Lower leg skin (tissue), 4 donors: ENCODE results near the gene FFAR2. TPM values are rescaled to one million over a fixed set of nuclear protein-coding genes. Genes with fewer than 3 reads are reported as not detected.
"Not testable (repeated sequence)": the region's sequence is repeated elsewhere in the genome, so short reads cannot be mapped to it uniquely, and the experiment has no call there.

ENCODE experiments used
- DNase-seq, 2 donors: peaks; one replicate each; pipeline ENCODE4 v3.0.0-alpha.2; 2019; ENCODE audit warnings: low spot score in 2 of 2
- H3K4me3 ChIP-seq: fragments of 200-600 bp; sonication (generic); 2 replicates; pipeline ENCODE4 v1.5.1; 2017; ENCODE audit warnings: mild to moderate bottlenecking, low read depth; ENCODE audit not compliant: poor library complexity, severe bottlenecking
- CTCF ChIP-seq, 3 donors: fragments of 450-650 bp; IDR thresholded peaks; one replicate each; pipeline ENCODE4 v1.5.1; 2016; ENCODE audit warnings: antibody characterized with exemption in 3 of 3, mild to moderate bottlenecking in 3 of 3, moderate library complexity in 2 of 3
- POLR2A ChIP-seq, 2 donors: fragments of 450-650 bp; IDR thresholded peaks; one replicate each; pipeline ENCODE4 v1.6.1; 2016 to 2017; ENCODE audit warnings: antibody characterized with exemption in 2 of 2, mild to moderate bottlenecking in 1 of 2, moderate library complexity in 1 of 2
- WGBS, 2 donors: methylation state at CpG; one replicate each; pipeline ENCODE4 v1.1.5; 2018; 5-methylcytosine and 5-hydroxymethylcytosine counted together
- intact Hi-C: fragments of 100-400 bp; cut with DNase I; formaldehyde crosslinking; loops from one replicate; pipeline ENCODE4 v1.15.0; 2023; ENCODE audit warnings: low total_unique reads
- total RNA-seq, 4 donors: library from RNA; depleted of rRNA; stranded (reverse); fragments of >200 nt; gene quantifications; one replicate each; pipeline ENCODE4 v1.1.0, GENCODE V29; 2016

Gene FFAR2
- 1 to 10 TPM in 1 of 4 donors, under 1 TPM in 2, not detected in 1; 0.49 to 1.1 (median 0.55) TPM for total RNA-seq

GRCh38 chr19:35447606-35448469 lies at the start of gene FFAR2:
Gene FFAR2 (plus strand): TSS chr19:35448257. CDS start chr19:35449715, 1,458 bp downstream.
- no peak for TF ChIP-seq POLR2A (IDR thresholded peaks at IDR 0.05)
- TF ChIP-seq CTCF (IDR thresholded peaks at IDR 0.05), result no peak
- no peak for DNase-seq
- intact Hi-C loops, result no loop called here
- WGBS, 2 donors, result 72 to 83% methylated on average over 12 of the region's 12 CpGs
- H3K4me3 ChIP-seq, result no peak within 1 kb of the TSS

GRCh38 chr19:35398570-35398969 lies 49.5 kb upstream of the FFAR2 start:
- TF ChIP-seq CTCF (IDR thresholded peaks at IDR 0.05) (no peak), POLR2A (IDR thresholded peaks at IDR 0.05) (no peak)
- H3K4me3 ChIP-seq, result no peak overlapping the region
- 87 to 89% methylated on average over 12 of the region's 12 CpGs for WGBS, 2 donors
- intact Hi-C loops, result no loop called here
- DNase-seq, result peak in 1 of 2 donors; percentile 83

GRCh38 chr19:35399231-35399630 lies 48.8 kb upstream of the FFAR2 start:
- no peak for TF ChIP-seq POLR2A (IDR thresholded peaks at IDR 0.05)
- TF ChIP-seq CTCF (IDR thresholded peaks at IDR 0.05), result no peak

GRCh38 chr19:35399948-35400772 lies 47.9 kb upstream of the FFAR2 start:
- intact Hi-C loops, result no loop called here
- DNase-seq, result no peak
- 89 to 94% methylated on average over 10 of the region's 10 CpGs for WGBS, 2 donors

More at GRCh38 chr19:35399231-35399630, 48.8 kb upstream of the FFAR2 start:
- intact Hi-C loops, result no loop called here
- no peak for DNase-seq
- H3K4me3 ChIP-seq, result no peak overlapping the region
- WGBS, 2 donors, result 71 to 83% methylated on average over 4 of the region's 4 CpGs

GRCh38 chr19:35400773-35401100 lies 47.3 kb upstream of the FFAR2 start:
- intact Hi-C loops, result no loop called here
- H3K4me3 ChIP-seq, result no peak overlapping the region
- TF ChIP-seq POLR2A (IDR thresholded peaks at IDR 0.05) (no peak), CTCF (IDR thresholded peaks at IDR 0.05) (no peak)
- no peak for DNase-seq
- WGBS, 2 donors, result 78 to 83% methylated on average over 7 of the region's 7 CpGs

More at GRCh38 chr19:35399948-35400772, 47.9 kb upstream of the FFAR2 start:
- no peak overlapping the region for H3K4me3 ChIP-seq
- TF ChIP-seq CTCF (IDR thresholded peaks at IDR 0.05) (no peak), POLR2A (IDR thresholded peaks at IDR 0.05) (no peak)

- intact Hi-C loops, DNase-seq, H3K4me3 ChIP-seq: not testable (repeated sequence)
- 85 to 86% methylated on average over 9 of the region's 9 CpGs for WGBS, 2 donors
Measured at GRCh38 chr19:35401416-35401815, 46.6 kb upstream of the FFAR2 start.
